Measurements from ENCODE around the gene PPP4R4.
"Not testable (repeated sequence)": the region's sequence is repeated elsewhere in the genome, so short reads cannot be mapped to it uniquely, and the experiment has no call there.

PPP4R4 gene

GRCh38 chr14:94282991-94283723 is 109.0 kb downstream of the PPP4R4 start:
- DNase-seq: no peak

DNA sequence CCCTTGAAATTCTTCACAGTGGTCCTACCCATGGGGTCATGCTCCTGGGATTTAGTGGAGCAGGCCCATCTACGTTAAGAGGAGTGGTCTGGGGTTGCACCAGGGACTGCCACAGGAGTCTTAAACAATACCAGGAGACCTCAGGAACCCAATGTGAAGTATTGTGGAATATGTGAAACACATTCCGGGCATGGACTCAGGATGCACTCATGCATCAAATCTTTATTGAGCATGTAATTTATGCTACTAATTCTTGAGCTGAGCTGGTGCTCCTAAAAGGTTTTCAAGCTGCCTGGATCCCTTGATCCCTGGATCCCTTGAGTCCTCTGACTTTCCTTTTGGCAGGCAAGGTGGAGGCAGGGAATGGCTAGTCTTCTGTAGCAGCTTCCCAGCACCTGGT is 110.1 kb downstream of the PPP4R4 start:
- DNase-seq: no peak

DNA sequence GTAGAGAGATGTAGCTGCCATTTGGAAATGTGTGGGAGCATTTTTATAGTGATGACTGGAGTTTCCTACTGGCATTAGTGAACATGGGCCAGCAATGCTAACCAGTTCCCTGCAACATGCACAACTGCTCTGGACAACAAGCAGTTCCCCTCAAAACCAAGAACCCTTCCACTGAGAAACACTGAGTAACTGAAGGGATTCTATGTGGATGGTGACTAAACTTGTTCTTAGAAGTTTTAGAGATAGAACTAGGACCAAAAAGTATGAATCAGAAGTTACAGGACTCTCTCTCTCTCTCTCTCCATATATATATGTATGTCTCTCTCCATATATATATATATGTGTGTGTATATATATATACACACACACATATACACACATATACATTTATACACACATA is 111.0 kb downstream of the PPP4R4 start:
- DNase-seq: no peak

DNA sequence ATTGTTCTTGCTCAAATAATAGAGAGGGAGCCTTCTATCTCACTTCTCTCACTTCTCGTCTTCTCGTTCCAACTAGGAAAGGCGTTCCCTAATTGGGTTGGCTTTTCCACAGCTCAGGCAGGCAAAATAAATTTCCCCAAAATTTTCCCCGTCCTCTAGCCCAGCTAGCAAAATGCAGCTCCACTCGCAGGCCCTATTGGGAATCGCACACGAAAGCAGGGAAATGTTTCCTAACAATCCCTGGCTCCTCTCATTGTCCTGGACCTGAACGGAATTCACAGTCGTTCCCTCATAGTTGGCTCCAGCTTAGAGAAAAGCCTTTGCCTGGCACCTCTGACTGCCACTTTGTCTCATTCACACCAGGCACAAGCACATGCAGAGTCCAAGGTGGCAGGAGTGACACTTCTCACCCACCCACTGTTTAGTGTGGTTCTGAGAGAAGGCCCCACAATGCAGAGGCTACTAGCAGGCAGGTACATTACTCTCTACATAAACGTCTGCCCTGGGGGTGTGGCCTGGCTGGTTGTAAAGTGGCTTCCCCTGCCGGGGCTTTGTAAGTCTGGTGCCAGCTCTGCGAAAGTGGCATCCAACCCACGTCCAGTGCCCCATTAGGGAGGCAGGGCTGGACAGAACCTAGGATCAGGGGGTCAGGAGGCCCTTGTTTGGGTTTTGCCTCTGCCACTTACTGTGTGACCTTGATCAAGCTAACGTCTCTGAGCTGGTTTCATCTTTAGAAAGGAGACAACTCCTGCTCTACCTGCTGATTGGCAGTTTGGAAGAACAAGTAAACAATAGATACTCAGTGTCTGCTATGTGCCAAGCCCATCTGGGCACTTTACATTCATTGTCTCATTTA is 114.7 kb downstream of the PPP4R4 start:
- DNase-seq: no peak

DNA sequence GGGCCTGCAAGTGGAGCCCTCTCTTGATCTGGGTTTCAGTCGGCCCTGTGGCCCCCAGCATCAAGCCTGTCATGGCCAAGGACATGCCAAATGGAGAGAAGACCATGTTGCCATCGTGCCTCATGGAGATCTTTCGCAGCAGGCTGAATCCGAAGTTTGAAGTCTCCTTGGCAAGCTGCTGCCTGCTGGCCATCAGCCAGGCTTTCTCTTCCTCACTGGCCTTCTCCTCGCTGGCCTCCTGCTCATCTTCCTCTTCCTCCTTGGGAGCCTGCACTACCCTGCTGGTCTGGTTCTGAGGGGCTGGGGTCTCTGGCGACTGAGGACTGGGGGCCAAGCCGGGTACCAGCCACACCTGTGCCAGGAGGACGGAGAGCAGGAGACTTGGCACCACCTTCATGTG is 116.1 kb downstream of the PPP4R4 start:
- DNase-seq: no peak

GRCh38 chr14:94291159-94291905 is 117.2 kb downstream of the PPP4R4 start:
- DNase-seq: no peak

- DNase-seq: no peak
These were observed 117.9 kb downstream of the PPP4R4 start for GRCh38 chr14:94291906-94292525.

- no peak for DNase-seq
These were observed 118.4 kb downstream of the PPP4R4 start for GRCh38 chr14:94292526-94292871.

GRCh38 chr14:94292872-94293577 is 118.9 kb downstream of the PPP4R4 start, which contains the start of gene SERPINA10:
Gene SERPINA10 (minus strand): TSS chr14:94293268. CDS start chr14:94290593, 2,675 bp downstream.
- DNase-seq: peak; percentile 59

GRCh38 chr14:94293578-94293924 is 119.4 kb downstream of the PPP4R4 start:
- peak; percentile 27 for DNase-seq

GRCh38 chr14:94295360-94296180 is 121.4 kb downstream of the PPP4R4 start:
- DNase-seq: no peak

DNA sequence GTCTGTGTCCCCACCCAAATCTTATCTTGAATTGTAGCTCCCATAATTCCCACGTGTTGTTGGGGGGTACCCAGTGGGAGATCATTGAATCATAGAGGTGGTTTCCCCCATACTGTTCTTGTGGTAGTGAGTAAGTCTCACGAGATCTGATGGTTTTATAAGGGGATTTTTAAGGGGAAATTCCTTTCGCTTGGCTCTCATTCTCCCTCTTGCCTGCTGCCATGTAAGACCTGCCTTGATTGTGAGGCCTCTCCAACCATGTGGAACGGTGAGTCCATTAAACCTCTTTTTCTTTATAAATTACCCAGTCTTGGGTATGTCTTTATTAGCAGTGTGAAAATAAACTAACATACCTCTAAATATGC is 122.0 kb downstream of the PPP4R4 start:
- not testable (repeated sequence) for DNase-seq

DNA sequence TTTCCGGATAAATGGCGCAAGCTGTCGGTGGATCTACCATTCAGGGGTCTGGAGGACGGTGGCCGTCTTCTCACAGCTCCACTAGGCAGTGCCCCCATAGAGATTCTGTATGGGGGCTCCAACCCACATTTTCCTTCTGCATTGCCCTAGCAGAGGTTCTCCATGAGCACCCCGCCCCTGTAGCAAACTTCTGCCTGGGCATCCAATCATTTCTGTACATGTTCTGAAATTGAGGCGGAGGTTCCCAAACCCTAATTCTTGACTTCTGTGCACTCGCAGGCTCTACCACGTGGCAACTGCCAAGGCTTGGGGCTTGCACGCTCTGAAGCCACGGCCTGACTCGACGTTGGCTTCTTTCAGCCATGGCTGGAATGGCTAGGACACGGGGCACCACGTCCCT is 124.0 kb downstream of the PPP4R4 start:
- no peak for DNase-seq

DNA sequence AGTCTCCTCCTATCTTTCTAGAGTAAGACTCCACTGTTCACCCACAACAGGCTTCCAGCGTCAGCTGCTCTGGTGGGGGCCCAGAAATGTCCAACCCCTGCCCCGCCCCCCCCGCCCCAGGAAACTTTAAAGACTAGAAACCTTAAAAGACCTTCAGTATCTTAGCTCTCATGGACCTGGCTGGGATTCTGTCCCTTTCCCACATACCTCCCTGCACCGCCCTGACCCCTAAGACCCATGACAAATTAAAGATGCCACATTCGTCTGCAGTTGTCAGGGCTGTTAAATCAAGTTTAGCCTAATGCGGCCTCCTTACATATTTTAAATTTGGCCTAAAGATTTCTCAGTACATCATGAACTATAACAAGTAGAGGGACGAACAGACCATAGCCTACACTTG is 129.0 kb downstream of the PPP4R4 start:
- no peak for DNase-seq

DNA sequence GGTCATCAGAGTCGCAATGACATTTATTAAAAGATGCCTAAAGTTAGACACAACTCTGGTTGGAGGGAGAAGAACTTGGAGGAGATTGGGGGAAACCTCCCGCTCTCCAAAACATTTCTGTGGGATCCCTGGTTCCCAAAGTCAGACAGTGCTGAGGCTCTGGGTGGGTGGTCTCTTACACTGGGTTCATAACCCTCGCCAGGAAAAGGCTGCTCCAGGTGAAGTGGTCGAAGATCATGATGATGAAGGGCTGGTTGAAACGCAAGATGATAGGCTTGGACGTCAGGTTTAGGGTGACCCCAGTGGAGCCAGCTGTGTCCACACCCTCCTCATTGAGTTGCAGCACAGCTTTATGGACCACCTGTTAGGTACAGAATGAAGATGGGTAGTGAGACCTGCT is 130.1 kb downstream of the PPP4R4 start:
- no peak for DNase-seq

- DNase-seq: no peak
These were observed 131.5 kb downstream of the PPP4R4 start for GRCh38 chr14:94305620-94306019.

DNA sequence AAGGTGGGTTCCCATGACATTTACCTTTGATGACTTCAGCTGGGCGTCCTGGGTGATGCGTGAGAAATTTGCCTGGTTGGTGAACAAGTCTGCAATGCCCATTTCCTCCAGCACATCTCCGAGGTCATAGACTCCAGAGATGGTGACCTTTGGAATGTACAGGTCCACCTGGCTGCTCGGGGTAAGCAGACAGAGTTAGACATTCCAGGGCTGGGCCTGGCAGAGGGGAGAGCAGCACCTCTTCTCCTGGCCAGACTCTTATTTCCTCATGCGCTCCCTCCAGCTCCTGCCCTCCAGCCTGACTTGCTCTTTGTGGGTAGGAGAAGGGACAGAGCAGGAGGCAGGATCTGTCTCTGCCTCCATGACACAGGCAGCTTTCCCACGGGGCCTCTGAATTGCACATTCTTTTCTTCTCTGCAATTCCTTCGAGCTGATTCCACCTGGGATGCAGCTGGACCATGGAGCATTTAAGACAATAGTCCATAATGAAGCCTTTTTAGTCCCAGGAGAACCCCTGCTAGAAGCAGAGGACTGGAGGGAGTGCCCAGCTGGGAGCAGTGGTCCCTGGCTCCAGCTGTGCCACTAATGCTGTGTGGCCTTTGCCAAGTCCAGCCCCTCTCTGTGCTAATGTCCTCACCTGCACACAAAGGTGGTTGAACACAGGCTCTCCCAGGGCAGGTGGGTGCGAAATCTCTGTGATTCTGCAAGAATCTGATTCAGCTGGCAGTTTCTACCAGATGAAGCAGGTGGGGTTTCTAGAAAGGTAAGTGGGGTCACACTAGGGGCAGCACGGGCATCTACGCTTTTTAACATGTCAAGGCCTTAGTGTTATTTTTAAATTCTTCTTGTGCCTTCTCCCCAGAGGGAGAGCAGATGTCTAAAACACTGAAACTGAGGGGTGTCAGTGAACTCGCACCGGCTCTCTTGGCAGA is 132.2 kb downstream of the PPP4R4 start:
- DNase-seq: no peak

DNA sequence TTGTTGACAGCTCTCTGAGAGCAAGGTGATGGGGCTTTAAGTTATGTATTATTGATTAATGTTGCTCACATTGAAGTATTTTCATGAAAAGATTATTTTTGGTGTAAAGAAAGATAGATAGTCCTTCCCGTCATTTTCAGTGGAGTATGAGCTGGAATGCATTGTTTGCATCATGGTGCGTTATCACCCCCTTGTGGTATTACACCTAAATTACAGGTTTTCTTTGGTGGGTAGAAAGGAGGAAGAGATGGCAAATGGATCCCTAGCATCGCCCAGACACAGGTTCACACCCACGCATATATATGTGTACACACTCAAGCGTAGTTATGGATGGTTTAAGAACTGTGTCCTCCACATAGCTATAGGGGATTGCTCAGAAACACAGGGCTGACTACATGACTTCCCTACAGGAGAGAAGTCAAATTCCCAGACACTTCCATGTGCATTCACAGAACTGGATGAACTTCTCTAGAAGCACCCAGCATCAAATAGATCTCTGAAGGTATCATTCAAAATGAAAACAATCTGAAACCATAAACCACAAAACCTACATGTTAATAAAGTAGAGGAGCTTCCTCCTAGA is 133.4 kb downstream of the PPP4R4 start:
- DNase-seq: peak; percentile 54

- no peak for DNase-seq
These were observed 135.6 kb downstream of the PPP4R4 start for GRCh38 chr14:94309721-94310120.

DNA sequence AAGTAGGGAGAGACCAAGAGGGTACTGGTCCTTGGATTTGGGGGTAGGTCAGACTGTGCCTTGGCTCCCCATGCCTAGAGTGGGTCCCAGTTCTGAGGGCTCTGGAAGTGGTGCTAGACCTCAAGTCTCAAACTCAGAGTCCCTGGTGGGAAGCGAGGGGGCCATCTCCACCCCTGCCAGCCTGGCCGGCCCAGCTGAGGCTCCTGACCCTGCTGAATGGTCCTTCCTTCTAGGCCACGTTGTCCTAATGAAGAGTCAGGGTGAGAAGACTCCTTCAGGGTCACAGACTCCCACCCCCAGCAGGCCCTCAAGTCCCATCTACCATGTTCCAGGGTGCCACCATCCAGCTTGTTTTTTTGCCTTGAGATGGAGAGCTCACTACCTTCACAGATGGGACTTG is 136.1 kb downstream of the PPP4R4 start:
- no peak for DNase-seq
